ENCODE data around the gene CBLB.

DNA sequence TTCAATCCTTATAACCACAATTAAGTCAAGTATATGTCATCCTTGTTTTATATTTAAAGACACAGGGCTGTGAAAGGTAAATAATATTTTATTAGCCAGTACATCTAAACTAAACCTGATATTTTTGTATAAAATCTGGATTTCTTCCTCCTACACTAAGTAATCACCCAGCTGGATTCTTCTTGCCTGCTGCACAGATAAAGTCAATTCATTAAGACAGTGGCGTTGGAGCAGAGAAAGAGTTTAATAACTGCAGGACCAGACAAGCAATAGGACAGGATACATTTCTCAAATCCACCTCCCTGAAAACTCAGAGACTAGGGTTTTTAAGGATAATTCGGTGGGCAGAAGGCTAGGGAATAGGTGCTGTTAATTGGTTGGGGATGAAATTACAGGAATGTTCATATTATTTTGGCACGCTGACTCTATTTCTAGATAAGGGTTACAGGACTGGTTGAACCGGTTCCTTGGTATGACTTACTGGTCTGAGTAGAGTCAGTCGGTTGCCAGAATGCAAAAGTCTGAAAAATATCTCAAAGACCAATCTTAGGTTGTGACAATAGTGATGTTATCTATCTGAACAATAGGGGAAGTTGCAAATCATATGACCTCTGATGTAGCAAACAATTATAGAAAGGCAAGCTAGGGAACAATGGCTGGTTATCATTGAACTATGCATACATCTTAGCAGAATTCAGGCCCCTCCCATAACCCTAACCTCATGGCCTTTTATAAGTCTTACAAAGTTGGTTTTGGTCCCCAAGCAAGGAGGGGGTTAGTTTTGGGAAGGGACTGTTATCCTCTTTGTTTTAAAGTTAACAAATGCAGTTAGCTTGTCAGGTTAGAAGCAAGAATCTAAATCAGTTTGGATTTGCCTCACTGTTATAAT, 257.3 kb downstream of the CBLB start:
- TF ChIP-seq, protein P1, sequence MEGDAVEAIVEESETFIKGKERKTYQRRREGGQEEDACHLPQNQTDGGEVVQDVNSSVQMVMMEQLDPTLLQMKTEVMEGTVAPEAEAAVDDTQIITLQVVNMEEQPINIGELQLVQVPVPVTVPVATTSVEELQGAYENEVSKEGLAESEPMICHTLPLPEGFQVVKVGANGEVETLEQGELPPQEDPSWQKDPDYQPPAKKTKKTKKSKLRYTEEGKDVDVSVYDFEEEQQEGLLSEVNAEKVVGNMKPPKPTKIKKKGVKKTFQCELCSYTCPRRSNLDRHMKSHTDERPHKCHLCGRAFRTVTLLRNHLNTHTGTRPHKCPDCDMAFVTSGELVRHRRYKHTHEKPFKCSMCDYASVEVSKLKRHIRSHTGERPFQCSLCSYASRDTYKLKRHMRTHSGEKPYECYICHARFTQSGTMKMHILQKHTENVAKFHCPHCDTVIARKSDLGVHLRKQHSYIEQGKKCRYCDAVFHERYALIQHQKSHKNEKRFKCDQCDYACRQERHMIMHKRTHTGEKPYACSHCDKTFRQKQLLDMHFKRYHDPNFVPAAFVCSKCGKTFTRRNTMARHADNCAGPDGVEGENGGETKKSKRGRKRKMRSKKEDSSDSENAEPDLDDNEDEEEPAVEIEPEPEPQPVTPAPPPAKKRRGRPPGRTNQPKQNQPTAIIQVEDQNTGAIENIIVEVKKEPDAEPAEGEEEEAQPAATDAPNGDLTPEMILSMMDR (IDR thresholded peaks at IDR 0.05 in 4 of 5, conservative IDR thresholded peaks at IDR 0.05 in 1 of 5), result no peak
- TF ChIP-seq POLR2A (IDR thresholded peaks at IDR 0.05), result no peak

Measured in gastrocnemius medialis (tissue), 4 donors.